Epidermal melanocyte (primary cell): Measurements from ENCODE around the gene DRAM1.
"Not testable (repeated sequence)": the region's sequence is repeated elsewhere in the genome, so short reads cannot be mapped to it uniquely, and the experiment has no call there.

Experiments used
- DNase-seq: peaks from one replicate; pipeline ENCODE4 v3.0.0; 2011; ENCODE audit warnings: low spot score; ENCODE audit not compliant: insufficient read length

The DRAM1 gene

GRCh38 chr12:101876861-101877805, at the start of gene DRAM1:
Gene DRAM1, plus strand, starts transcription at chr12:101877580. Its CDS starts 210 bp downstream, at chr12:101877790.
- peak; percentile 70 for DNase-seq

- no peak for DNase-seq
Measured at GRCh38 chr12:101828463-101829196, 48.8 kb upstream of the DRAM1 start.

GRCh38 chr12:101829639-101830366, 47.6 kb upstream of the DRAM1 start:
- DNase-seq = no peak

GRCh38 chr12:101830367-101831325, 46.7 kb upstream of the DRAM1 start, which contains the start of gene GNPTAB:
Gene GNPTAB, minus strand, starts transcription at chr12:101830959. Its CDS starts 284 bp downstream, at chr12:101830675.
- DNase-seq = peak; percentile 91

GRCh38 chr12:101832030-101832429, 45.4 kb upstream of the DRAM1 start:
- DNase-seq = no peak

- no peak for DNase-seq
Measured at GRCh38 chr12:101838628-101839323, 38.6 kb upstream of the DRAM1 start.

GRCh38 chr12:101839324-101840283, 37.8 kb upstream of the DRAM1 start:
- peak; percentile 30 for DNase-seq

GRCh38 chr12:101841069-101841468, 36.3 kb upstream of the DRAM1 start:
- no peak for DNase-seq

- DNase-seq = no peak
Measured at GRCh38 chr12:101845137-101845711, 32.2 kb upstream of the DRAM1 start.

GRCh38 chr12:101847325-101847724, 30.1 kb upstream of the DRAM1 start:
- no peak for DNase-seq

GRCh38 chr12:101850199-101850598, 27.2 kb upstream of the DRAM1 start:
- no peak for DNase-seq

- no peak for DNase-seq
Measured at GRCh38 chr12:101852998-101853397, 24.4 kb upstream of the DRAM1 start.

- no peak for DNase-seq
Measured at GRCh38 chr12:101854747-101855146, 22.6 kb upstream of the DRAM1 start.

- no peak for DNase-seq
Measured at GRCh38 chr12:101855364-101855884, 22.0 kb upstream of the DRAM1 start.

- no peak for DNase-seq
Measured at GRCh38 chr12:101855976-101856375, 21.4 kb upstream of the DRAM1 start.

- not testable (repeated sequence) for DNase-seq
Measured at GRCh38 chr12:101856614-101857013, 20.8 kb upstream of the DRAM1 start.

- peak; percentile 25 for DNase-seq
Measured at GRCh38 chr12:101857043-101857558, 20.3 kb upstream of the DRAM1 start.

GRCh38 chr12:101858361-101858760, 19.0 kb upstream of the DRAM1 start:
- no peak for DNase-seq
